ENCODE measurements around the gene OR1F1.
A peak's percentile ranks its signal among the peaks of the same experiment; 100 is the strongest.
"Not testable (repeated sequence)": the region's sequence is repeated elsewhere in the genome, so short reads cannot be mapped to it uniquely, and the experiment has no call there.

OR1F1 gene

DNA sequence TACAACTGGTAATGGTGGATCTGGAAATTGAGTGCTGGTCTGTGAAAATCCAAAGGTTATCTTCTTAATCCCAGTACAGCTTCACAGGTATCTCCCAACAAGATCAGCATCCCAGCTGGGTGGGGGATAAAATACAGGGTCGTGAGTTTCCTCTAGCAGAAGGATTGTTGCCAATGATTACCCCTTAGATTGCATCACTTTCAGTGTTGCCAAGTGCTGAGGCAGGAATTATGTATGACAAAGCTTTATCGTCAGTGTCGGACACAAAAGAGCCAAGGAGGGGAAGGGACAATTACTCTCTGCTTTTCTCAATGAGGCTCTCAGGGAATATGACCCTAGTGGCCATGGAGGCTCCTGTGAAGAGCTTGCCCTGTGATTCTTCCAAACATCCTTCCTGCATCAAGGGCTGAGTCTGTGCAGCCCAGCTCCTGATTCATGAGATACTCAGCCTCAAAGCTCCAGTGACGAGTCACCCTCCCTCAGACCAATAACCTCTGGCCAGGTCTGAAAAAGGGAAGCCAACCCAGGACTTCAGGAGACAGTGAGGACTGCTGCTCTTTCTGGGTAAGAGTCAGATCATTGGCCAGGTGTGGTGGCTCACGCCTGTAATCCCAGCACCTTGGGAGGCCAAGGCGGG, 15.0 kb downstream of the OR1F1 start:
- peaks cover 17% of the 10 kb centered on the region for H3K27me3 Mint-ChIP-seq
- DNase-seq (ENCODE audit: low spot score in 2 of 2) (no peak), ATAC-seq (replicated peaks; ENCODE audit: extremely low read depth, poor library complexity, severe bottlenecking) (no peak)
- peaks cover 4% of the 10 kb centered on the region for H3K9me3 Mint-ChIP-seq
- H3K4me1 Mint-ChIP-seq: no peaks in the 10 kb centered on the region
- H3K27ac Mint-ChIP-seq (ENCODE audit: low read depth): no peak overlapping the region
- H3K4me3 Mint-ChIP-seq: no peak overlapping the region
- H3K36me3 Mint-ChIP-seq (ENCODE audit: insufficient read depth): no peaks in the 10 kb centered on the region

- peaks cover 17% of the 10 kb centered on the region for H3K27me3 Mint-ChIP-seq
- H3K27ac Mint-ChIP-seq (ENCODE audit: low read depth); DNase-seq (ENCODE audit: low spot score in 2 of 2); H3K4me1 Mint-ChIP-seq; H3K9me3 Mint-ChIP-seq; H3K36me3 Mint-ChIP-seq (ENCODE audit: insufficient read depth); H3K4me3 Mint-ChIP-seq; ATAC-seq (replicated peaks; ENCODE audit: extremely low read depth, poor library complexity, severe bottlenecking): not testable (repeated sequence)
These were observed 17.9 kb downstream of the OR1F1 start for GRCh38 chr16:3205939-3206338.

DNA sequence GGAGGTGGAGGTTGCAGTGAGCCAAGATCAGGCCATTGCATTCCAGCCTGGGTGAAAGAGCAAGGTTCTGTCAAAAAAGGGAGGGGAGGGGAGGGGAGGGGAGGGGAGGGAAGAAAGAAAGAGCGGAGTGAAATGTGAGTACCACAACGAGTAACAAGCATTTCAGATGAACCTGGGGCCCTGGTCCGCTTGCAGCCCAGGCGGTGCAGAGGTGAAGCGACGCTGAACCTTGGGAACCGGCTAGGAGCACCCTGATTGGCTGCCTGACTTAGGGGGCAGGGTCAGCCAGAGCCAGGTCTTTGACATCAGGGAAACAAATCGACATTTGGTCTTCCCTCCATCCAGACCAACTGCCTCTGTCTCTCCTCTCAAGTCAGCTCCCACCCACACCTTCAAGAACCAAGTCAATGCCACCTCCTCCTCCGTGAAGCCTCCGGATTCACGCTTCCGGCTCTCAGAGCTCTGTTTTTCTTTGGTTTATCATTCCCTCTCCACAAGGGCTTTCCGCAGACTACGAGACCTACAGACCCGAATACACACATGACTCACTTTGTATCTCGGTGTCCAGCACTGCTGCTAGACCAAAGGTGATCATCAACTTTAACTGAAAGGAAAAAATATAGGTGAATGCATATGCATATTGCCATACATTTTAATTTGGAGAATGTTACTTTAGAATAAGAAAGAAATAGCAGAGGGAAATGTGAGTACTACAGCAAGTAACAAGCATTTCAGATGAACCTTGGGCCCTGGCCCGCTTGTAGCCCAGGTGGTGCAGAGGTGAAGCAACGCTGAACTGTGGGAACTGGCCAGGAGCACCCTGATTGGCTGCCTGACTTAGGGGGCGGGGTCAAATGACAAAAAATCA, 19.3 kb downstream of the OR1F1 start:
- DNase-seq (ENCODE audit: low spot score in 2 of 2): no peak
- H3K9me3 Mint-ChIP-seq: peaks cover 4% of the 10 kb centered on the region
- H3K36me3 Mint-ChIP-seq (ENCODE audit: insufficient read depth): no peaks in the 10 kb centered on the region
- no peak overlapping the region for H3K4me3 Mint-ChIP-seq
- H3K27ac Mint-ChIP-seq (ENCODE audit: low read depth): no peak overlapping the region
- peaks cover 17% of the 10 kb centered on the region for H3K27me3 Mint-ChIP-seq
- H3K4me1 Mint-ChIP-seq: peaks cover 6% of the 10 kb centered on the region
- no peak for ATAC-seq (replicated peaks; ENCODE audit: extremely low read depth, poor library complexity, severe bottlenecking)

GRCh38 chr16:3212006-3212405, 24.0 kb downstream of the OR1F1 start:
- Mint-ChIP-seq H3K27me3 (no peaks in the 10 kb centered on the region), H3K4me3 (no peak overlapping the region), H3K27ac (ENCODE audit: low read depth) (peak overlapping the region; percentile 44), H3K9me3 (no peaks in the 10 kb centered on the region), H3K4me1 (peaks cover 32% of the 10 kb centered on the region), H3K36me3 (ENCODE audit: insufficient read depth) (peaks cover 11% of the 10 kb centered on the region)
- DNase-seq (ENCODE audit: low spot score in 2 of 2) (no peak), ATAC-seq (replicated peaks; ENCODE audit: extremely low read depth, poor library complexity, severe bottlenecking) (no peak)

DNA sequence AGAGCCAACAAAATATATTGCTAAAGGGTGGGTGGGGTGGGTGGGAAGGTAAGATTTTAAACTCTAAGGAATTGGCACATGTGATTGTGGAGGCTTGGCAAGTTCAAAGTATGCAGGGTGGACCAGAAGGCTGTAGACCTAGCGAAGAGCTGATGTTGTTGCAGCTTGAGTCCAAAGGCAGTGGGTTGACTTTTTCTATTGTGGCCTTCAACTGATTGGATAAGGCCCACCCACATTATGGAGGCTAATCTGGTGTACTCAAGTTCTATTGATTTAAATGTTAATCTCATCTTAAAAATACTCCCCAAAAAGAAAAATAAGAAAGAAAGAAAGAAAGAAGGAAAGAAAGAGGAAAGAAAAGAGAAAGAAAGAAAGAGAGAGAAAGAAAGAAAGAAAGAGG, 24.6 kb downstream of the OR1F1 start:
- H3K27ac Mint-ChIP-seq (ENCODE audit: low read depth): peak overlapping the region; percentile 91
- ATAC-seq (replicated peaks; ENCODE audit: extremely low read depth, poor library complexity, severe bottlenecking): no peak
- H3K4me3 Mint-ChIP-seq: no peak overlapping the region
- H3K27me3 Mint-ChIP-seq: no peaks in the 10 kb centered on the region
- DNase-seq (ENCODE audit: low spot score in 2 of 2): no peak
- H3K36me3 Mint-ChIP-seq (ENCODE audit: insufficient read depth): peaks cover 11% of the 10 kb centered on the region
- peaks cover 33% of the 10 kb centered on the region for H3K4me1 Mint-ChIP-seq
- no peaks in the 10 kb centered on the region for H3K9me3 Mint-ChIP-seq

DNA sequence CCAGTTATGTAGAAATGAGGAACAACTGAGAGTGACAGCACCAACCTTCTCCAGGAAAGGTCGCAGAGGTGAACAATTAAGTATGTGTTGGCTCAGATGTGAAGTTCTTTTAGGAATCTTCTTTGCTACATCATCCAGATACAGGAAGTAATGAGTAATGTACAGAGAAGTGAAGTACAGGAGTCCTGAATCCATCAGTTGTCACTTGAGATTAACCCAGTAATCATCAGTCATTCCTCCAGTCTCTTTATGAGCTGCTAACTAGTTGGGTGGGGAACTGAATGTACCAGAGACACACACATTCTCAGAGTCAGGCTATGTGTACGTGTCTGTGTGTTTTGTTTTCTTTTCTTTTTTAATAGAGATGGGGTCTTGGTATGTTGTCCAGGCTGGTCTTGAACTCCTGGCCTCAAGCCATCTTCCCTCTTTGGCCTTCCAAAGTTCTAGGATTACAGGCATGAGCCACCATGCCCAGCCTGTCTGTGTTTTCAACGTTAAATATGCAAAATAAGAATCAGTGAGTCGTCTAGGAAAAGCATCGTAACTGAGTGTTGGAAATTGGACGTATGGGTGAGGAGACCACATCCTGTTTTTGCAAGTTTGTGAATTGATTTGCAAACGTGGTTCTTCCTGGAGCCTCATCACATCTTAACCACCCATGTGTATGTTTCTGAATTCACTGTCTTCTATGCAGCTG, 27.0 kb downstream of the OR1F1 start:
- Mint-ChIP-seq H3K36me3 (ENCODE audit: insufficient read depth) (peaks cover 11% of the 10 kb centered on the region), H3K4me1 (peaks cover 36% of the 10 kb centered on the region), H3K4me3 (peak overlapping the region; percentile 70), H3K9me3 (no peaks in the 10 kb centered on the region), H3K27ac (ENCODE audit: low read depth) (peak overlapping the region; percentile 96), H3K27me3 (no peaks in the 10 kb centered on the region)
- ATAC-seq (replicated peaks; ENCODE audit: extremely low read depth, poor library complexity, severe bottlenecking): peak; percentile 96
- peak in 1 of 2 donors; percentile 50 for DNase-seq (ENCODE audit: low spot score in 2 of 2)

DNA sequence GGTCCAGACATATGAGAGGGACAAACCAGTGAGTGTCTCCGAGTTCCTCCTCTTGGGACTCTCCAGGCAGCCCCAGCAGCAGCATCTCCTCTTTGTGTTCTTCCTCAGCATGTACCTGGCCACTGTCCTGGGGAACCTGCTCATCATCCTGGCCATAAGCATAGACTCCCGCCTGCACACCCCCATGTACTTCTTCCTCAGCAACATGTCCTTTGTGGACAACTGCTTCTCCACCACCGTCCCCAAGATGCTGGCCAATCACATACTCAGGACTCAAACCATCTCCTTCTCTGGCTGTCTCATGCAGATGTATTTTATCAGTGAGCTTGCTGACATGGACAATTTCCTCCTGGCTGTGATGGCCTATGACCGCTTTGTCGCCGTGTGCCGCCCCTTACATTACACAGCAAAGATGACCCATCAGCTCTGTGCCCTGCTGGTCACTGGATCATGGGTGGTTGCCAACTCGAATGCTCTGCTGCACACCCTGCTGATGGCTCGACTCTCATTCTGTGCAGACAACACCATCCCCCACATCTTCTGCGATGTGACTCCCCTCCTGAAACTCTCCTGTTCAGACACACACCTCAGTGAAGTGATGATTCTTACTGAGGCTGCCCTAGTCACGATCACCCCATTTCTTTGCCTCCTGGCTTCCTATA, 27.7 kb downstream of the OR1F1 start:
- ATAC-seq (replicated peaks; ENCODE audit: extremely low read depth, poor library complexity, severe bottlenecking) (no peak), DNase-seq (ENCODE audit: low spot score in 2 of 2) (no peak)
- Mint-ChIP-seq H3K4me1 (peaks cover 36% of the 10 kb centered on the region), H3K27ac (ENCODE audit: low read depth) (peak overlapping the region; percentile 96), H3K9me3 (no peaks in the 10 kb centered on the region), H3K27me3 (no peaks in the 10 kb centered on the region), H3K4me3 (peak overlapping the region; percentile 70), H3K36me3 (ENCODE audit: insufficient read depth) (peaks cover 11% of the 10 kb centered on the region)

- Mint-ChIP-seq H3K27me3 (no peaks in the 10 kb centered on the region), H3K36me3 (ENCODE audit: insufficient read depth) (peaks cover 11% of the 10 kb centered on the region), H3K9me3 (no peaks in the 10 kb centered on the region), H3K4me1 (peaks cover 36% of the 10 kb centered on the region), H3K27ac (ENCODE audit: low read depth) (peak overlapping the region; percentile 96), H3K4me3 (peak overlapping the region; percentile 70)
- ATAC-seq (replicated peaks; ENCODE audit: extremely low read depth, poor library complexity, severe bottlenecking) (no peak), DNase-seq (ENCODE audit: low spot score in 2 of 2) (no peak)
These were observed 28.2 kb downstream of the OR1F1 start for GRCh38 chr16:3216263-3216640.

- H3K27ac Mint-ChIP-seq (ENCODE audit: low read depth): no peak overlapping the region
- no peaks in the 10 kb centered on the region for H3K27me3 Mint-ChIP-seq
- peaks cover 20% of the 10 kb centered on the region for H3K36me3 Mint-ChIP-seq (ENCODE audit: insufficient read depth)
- DNase-seq (ENCODE audit: low spot score in 2 of 2) (no peak), ATAC-seq (replicated peaks; ENCODE audit: extremely low read depth, poor library complexity, severe bottlenecking) (no peak)
- peaks cover 15% of the 10 kb centered on the region for H3K4me1 Mint-ChIP-seq
- peaks cover 14% of the 10 kb centered on the region for H3K9me3 Mint-ChIP-seq
- no peak overlapping the region for H3K4me3 Mint-ChIP-seq
These were observed 32.8 kb downstream of the OR1F1 start for GRCh38 chr16:3220839-3221238.

DNA sequence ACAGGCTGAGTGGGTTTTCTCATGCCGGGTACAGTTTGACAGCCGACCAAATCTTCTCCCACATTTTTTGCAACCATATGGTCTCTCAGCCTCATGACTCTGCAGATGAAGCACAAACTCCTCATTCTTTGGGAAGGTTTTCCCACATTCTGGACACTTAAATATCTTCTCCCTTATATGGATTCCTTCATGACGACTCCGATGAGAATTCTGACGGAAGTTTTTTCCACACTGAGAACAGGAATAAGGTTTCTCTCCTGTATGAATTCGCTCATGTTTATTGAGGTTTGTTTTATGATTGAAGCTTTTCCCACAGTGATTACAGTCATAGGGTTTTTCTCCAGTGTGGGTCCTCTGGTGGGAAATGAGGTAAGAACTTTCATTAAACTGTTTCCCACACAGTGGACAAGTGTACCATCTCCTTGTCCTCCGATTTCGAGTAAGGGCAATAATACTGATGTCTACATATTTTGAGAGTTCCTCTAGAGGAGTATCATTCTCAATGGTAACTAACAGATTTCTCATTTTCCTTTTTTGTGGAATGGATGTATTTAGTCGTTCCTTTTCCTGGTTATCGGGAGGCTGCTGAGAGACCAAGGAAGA, 36.0 kb downstream of the OR1F1 start:
- peaks cover 32% of the 10 kb centered on the region for H3K36me3 Mint-ChIP-seq (ENCODE audit: insufficient read depth)
- H3K27me3 Mint-ChIP-seq: no peaks in the 10 kb centered on the region
- H3K9me3 Mint-ChIP-seq: peaks cover 24% of the 10 kb centered on the region

GRCh38 chr16:3234543-3234856, 46.5 kb downstream of the OR1F1 start:
- Mint-ChIP-seq H3K27ac (ENCODE audit: low read depth) (peak overlapping the region; percentile 95), H3K4me1 (peaks cover 31% of the 10 kb centered on the region)
- no peak for DNase-seq (ENCODE audit: low spot score in 2 of 2)

More for the DNA sequence above, 36.0 kb downstream of the OR1F1 start:
- Mint-ChIP-seq H3K4me3 (no peak overlapping the region), H3K27ac (ENCODE audit: low read depth) (no peak overlapping the region), H3K4me1 (peaks cover 5% of the 10 kb centered on the region)
- no peak for DNase-seq (ENCODE audit: low spot score in 2 of 2)
- ATAC-seq (replicated peaks; ENCODE audit: extremely low read depth, poor library complexity, severe bottlenecking): no peak

More at GRCh38 chr16:3234543-3234856, 46.5 kb downstream of the OR1F1 start:
- peak overlapping the region; percentile 86 for H3K4me3 Mint-ChIP-seq
- H3K9me3 Mint-ChIP-seq: peaks cover 6% of the 10 kb centered on the region
- peaks cover 29% of the 10 kb centered on the region for H3K36me3 Mint-ChIP-seq (ENCODE audit: insufficient read depth)
- no peak for ATAC-seq (replicated peaks; ENCODE audit: extremely low read depth, poor library complexity, severe bottlenecking)
- H3K27me3 Mint-ChIP-seq: no peaks in the 10 kb centered on the region

All from central memory CD8-positive, alpha-beta T cell (primary cell).